Breast epithelium (tissue), 3 donors: ENCODE data around the gene PPP2CA.

Experiments used
- CTCF ChIP-seq, 3 donors: fragments of 450-650 bp; IDR thresholded peaks; one replicate each; pipeline ENCODE4 v1.5.1; 2016 to 2017; ENCODE audit warnings: antibody characterized with exemption in 3 of 3, mild to moderate bottlenecking in 3 of 3, moderate library complexity in 3 of 3
- POLR2A ChIP-seq: fragments of 450-650 bp; IDR thresholded peaks from one replicate; pipeline ENCODE4 v1.6.1; 2016; ENCODE audit warnings: antibody characterized with exemption, mild to moderate bottlenecking, moderate library complexity
- POLR2AphosphoS5 ChIP-seq, 3 donors: sonication (generic); formaldehyde crosslinking; IDR thresholded peaks; one replicate each; pipeline ENCODE4 v1.6.1; 2017; ENCODE audit warnings: antibody characterized with exemption in 3 of 3

DNA sequence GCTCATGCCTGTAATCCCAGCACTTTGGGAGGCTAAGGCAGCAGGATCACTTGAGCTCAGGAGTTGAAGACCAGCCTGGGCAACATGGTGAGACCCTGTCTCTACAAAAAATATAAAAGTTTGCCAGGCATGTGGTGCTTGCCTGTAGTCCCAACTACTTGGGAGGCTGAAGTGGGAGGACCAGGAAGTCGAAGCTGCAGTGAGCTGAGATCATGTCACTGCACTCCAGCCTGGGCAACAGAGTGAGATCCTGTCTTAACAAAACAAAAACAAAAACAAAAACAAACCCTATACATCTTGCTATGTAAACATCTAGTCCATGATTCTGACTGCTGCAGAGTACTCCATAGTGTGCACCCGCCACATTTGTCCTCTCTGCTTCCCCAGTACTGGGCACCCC is 19.8 kb upstream of the PPP2CA start:
- TF ChIP-seq POLR2AphosphoS5 (IDR thresholded peaks at IDR 0.05), result no peak
- no peak for TF ChIP-seq POLR2A
- no peak for TF ChIP-seq CTCF (IDR thresholded peaks at IDR 0.05)
